Endothelial cell (in vitro differentiated cells): ENCODE measurements around the gene PTPN23. TPM values are rescaled to one million over a fixed set of nuclear protein-coding genes. Genes with fewer than 3 reads are reported as not detected.

Experiments used
- total RNA-seq: library from RNA; stranded (reverse); fragmentation: NEBNext Ultra II Directional; extraction: Animal tissue kit (Norgen Biotek cat#: 25700); gene quantifications from one replicate; pipeline ENCODE4 v1.2.1, GENCODE V29; 2021; ENCODE audit not compliant: unreplicated experiment

PTPN23 gene
- total RNA-seq, 1 donor from 2014 or later = 47.8 TPM

Other genes starting within 250 kb of the PTPN23 start
- gene SETD2, start 216.9 kb upstream of the PTPN23 start, total RNA-seq = 51.4 TPM
- 12.1 TPM for gene KIF9, start 98.2 kb upstream of the PTPN23 start, total RNA-seq
- 41.8 TPM for gene KLHL18, start 98.1 kb upstream of the PTPN23 start, total RNA-seq
- 88.6 TPM for gene SCAP, start 94.9 kb downstream of the PTPN23 start, total RNA-seq
- 49.5 TPM for gene ELP6, start 132.7 kb downstream of the PTPN23 start, total RNA-seq
- gene CSPG5, start 197.8 kb downstream of the PTPN23 start, total RNA-seq = 0.23 TPM